T-helper 1 cell treated with Interleukin-12 subunit alpha and Interleukin-12 subunit beta and Interleukin-4 antibody, amounts not matched to agents 30 ng/mL and 1 ng/mL, for 36 hours (primary cell): Measurements from ENCODE around the gene FNIP1. TPM values are rescaled to one million over a fixed set of nuclear protein-coding genes. Genes with fewer than 3 reads are reported as not detected.
"Not testable (repeated sequence)": the region's sequence is repeated elsewhere in the genome, so short reads cannot be mapped to it uniquely, and the experiment has no call there.

Source experiments
- intact Hi-C: fragments of 100-400 bp; cut with micrococcal nuclease; formaldehyde crosslinking; loops from one replicate; pipeline ENCODE4 v1.15.1; 2024
- total RNA-seq: library from RNA; stranded (reverse); gene quantifications from 2 replicates; pipeline ENCODE4 v1.2.3, GENCODE V29; 2022

Gene FNIP1
- total RNA-seq, 1 donor from 2014 or later, result 29.7 TPM

GRCh38 chr5:131789765-131790164 is 7.1 kb downstream of the FNIP1 start:
- intact Hi-C loops, result loop anchor here (10.0 kb wide), 1 partner anchor 705 kb away; the partner anchor contains the start of gene IRF1

- intact Hi-C loops, result no loop called here
These were observed 9.1 kb downstream of the FNIP1 start for GRCh38 chr5:131787736-131788135.

GRCh38 chr5:131786900-131787692 is 9.7 kb downstream of the FNIP1 start:
- intact Hi-C loops, result no loop called here

- intact Hi-C loops, result no loop called here
These were observed 10.8 kb downstream of the FNIP1 start for GRCh38 chr5:131786036-131786435.

- intact Hi-C loops, result no loop called here
These were observed 12.9 kb downstream of the FNIP1 start for GRCh38 chr5:131783874-131784273.

- intact Hi-C loops, result no loop called here
These were observed 13.5 kb downstream of the FNIP1 start for GRCh38 chr5:131783357-131783756.

GRCh38 chr5:131782717-131783116 is 14.1 kb downstream of the FNIP1 start:
- intact Hi-C loops, result no loop called here

GRCh38 chr5:131778141-131778540 is 18.7 kb downstream of the FNIP1 start:
- intact Hi-C loops, result not testable (repeated sequence)

GRCh38 chr5:131776450-131776849 is 20.4 kb downstream of the FNIP1 start:
- intact Hi-C loops, result no loop called here

- intact Hi-C loops, result no loop called here
These were observed 22.0 kb downstream of the FNIP1 start for GRCh38 chr5:131774652-131775367.

- intact Hi-C loops, result no loop called here
These were observed 23.0 kb downstream of the FNIP1 start for GRCh38 chr5:131773805-131774204.

- intact Hi-C loops, result no loop called here
These were observed 25.1 kb downstream of the FNIP1 start for GRCh38 chr5:131771692-131772091.

- intact Hi-C loops, result no loop called here
These were observed 26.9 kb downstream of the FNIP1 start for GRCh38 chr5:131769961-131770360.

- intact Hi-C loops, result no loop called here
These were observed 27.5 kb downstream of the FNIP1 start for GRCh38 chr5:131769336-131769735.

- intact Hi-C loops, result no loop called here
These were observed 28.9 kb downstream of the FNIP1 start for GRCh38 chr5:131767891-131768290.

- intact Hi-C loops, result no loop called here
These were observed 30.1 kb downstream of the FNIP1 start for GRCh38 chr5:131766689-131767088.

GRCh38 chr5:131765261-131765660 is 31.6 kb downstream of the FNIP1 start:
- intact Hi-C loops, result no loop called here

GRCh38 chr5:131763968-131764367 is 32.8 kb downstream of the FNIP1 start:
- intact Hi-C loops, result no loop called here

- intact Hi-C loops, result no loop called here
These were observed 36.0 kb downstream of the FNIP1 start for GRCh38 chr5:131760793-131761192.

GRCh38 chr5:131759704-131760103 is 37.1 kb downstream of the FNIP1 start:
- intact Hi-C loops, result no loop called here

GRCh38 chr5:131758520-131758900 is 38.3 kb downstream of the FNIP1 start:
- intact Hi-C loops, result no loop called here

GRCh38 chr5:131757830-131758519 is 38.8 kb downstream of the FNIP1 start:
- intact Hi-C loops, result no loop called here
